Measurements from ENCODE around the gene ENPP1.

- TF ChIP-seq CTCF (IDR thresholded peaks at IDR 0.05) (no peak), SOX15 (CRISPR knock-in tag; IDR thresholded peaks at IDR 0.05) (no peak)
Measured at GRCh38 chr6:131840441-131840840, 32.6 kb downstream of the ENPP1 start.

Measured in WTC11 (cell line).